HEK293 (cell line): Measurements from ENCODE around the gene BATF2.

Experiments
- BCL11B ChIP-seq: fragments of 450-650 bp; formaldehyde crosslinking; IDR thresholded peaks from 2 replicates; pipeline ENCODE4 v1.5.1; 2016; ENCODE audit warnings: low read depth, missing biosample characterization, missing genetic modification characterization
- HOXA7 ChIP-seq: sonication (generic); formaldehyde crosslinking; IDR thresholded peaks from 2 replicates; pipeline ENCODE4 v1.8.1; 2022; ENCODE audit warnings: missing genetic modification reagents, borderline replicate concordance
- KLF1 ChIP-seq: fragments of 450-650 bp; formaldehyde crosslinking; IDR thresholded peaks from 2 replicates; pipeline ENCODE4 v1.5.1; 2016; ENCODE audit warnings: missing biosample characterization, missing genetic modification characterization
- KLF10 ChIP-seq: fragments of 450-650 bp; IDR thresholded peaks from 2 replicates; pipeline ENCODE4 v1.5.1; 2018; ENCODE audit warnings: missing biosample characterization, mild to moderate bottlenecking, missing genetic modification characterization
- KLF8 ChIP-seq: fragments of 450-650 bp; formaldehyde crosslinking; IDR thresholded peaks from 2 replicates; pipeline ENCODE4 v1.5.1; 2016; ENCODE audit warnings: missing biosample characterization, missing genetic modification characterization
- KLF9 ChIP-seq: fragments of 450-650 bp; formaldehyde crosslinking; IDR thresholded peaks from 2 replicates; pipeline ENCODE4 v1.5.1; 2016; ENCODE audit warnings: missing biosample characterization, missing genetic modification characterization, low read depth
- SETDB1 ChIP-seq: IDR thresholded peaks from one replicate; pipeline ENCODE4 v1.6.1; 2017; ENCODE audit warnings: mild to moderate bottlenecking, low read length, moderate library complexity, mixed read lengths; ENCODE audit not compliant: insufficient read length
- YY2 ChIP-seq: fragments of 450-650 bp; formaldehyde crosslinking; IDR thresholded peaks from 2 replicates; pipeline ENCODE4 v1.5.1; 2016; ENCODE audit warnings: missing biosample characterization, missing genetic modification characterization
- ZBTB1 ChIP-seq: fragments of 450-650 bp; formaldehyde crosslinking; IDR thresholded peaks from 2 replicates; pipeline ENCODE4 v1.5.1; 2016; ENCODE audit warnings: missing biosample characterization, missing genetic modification characterization
- ZBTB21 ChIP-seq: fragments of 450-650 bp; formaldehyde crosslinking; IDR thresholded peaks from 2 replicates; pipeline ENCODE4 v1.5.1; 2017; ENCODE audit warnings: missing biosample characterization, missing genetic modification characterization
- ZEB2 ChIP-seq: fragments of 450-650 bp; formaldehyde crosslinking; IDR thresholded peaks from 2 replicates; pipeline ENCODE4 v1.5.1; 2016; ENCODE audit warnings: missing biosample characterization, missing genetic modification characterization
- ZFP3 ChIP-seq: fragments of 450-650 bp; formaldehyde crosslinking; IDR thresholded peaks from 2 replicates; pipeline ENCODE4 v1.5.1; 2016; ENCODE audit warnings: low read depth, missing biosample characterization, missing genetic modification characterization
- ZFP37 ChIP-seq: fragments of 450-650 bp; formaldehyde crosslinking; IDR thresholded peaks from 2 replicates; pipeline ENCODE4 v1.5.1; 2016; ENCODE audit warnings: missing biosample characterization, missing genetic modification characterization
- ZFP41 ChIP-seq: fragments of 450-650 bp; formaldehyde crosslinking; IDR thresholded peaks from 2 replicates; pipeline ENCODE4 v1.5.1; 2016; ENCODE audit warnings: missing biosample characterization, missing genetic modification characterization, borderline replicate concordance
- ZNF157 ChIP-seq: fragments of 450-650 bp; formaldehyde crosslinking; IDR thresholded peaks from 2 replicates; pipeline ENCODE4 v1.5.1; 2016; ENCODE audit warnings: missing biosample characterization, missing genetic modification characterization
- ZNF211 ChIP-seq: fragments of 450-650 bp; formaldehyde crosslinking; IDR thresholded peaks from 2 replicates; pipeline ENCODE4 v1.5.1; 2016; ENCODE audit warnings: low read depth, missing biosample characterization, missing genetic modification characterization
- ZNF221 ChIP-seq: fragments of 450-650 bp; formaldehyde crosslinking; IDR thresholded peaks from 2 replicates; pipeline ENCODE4 v1.5.1; 2017; ENCODE audit warnings: missing biosample characterization, missing genetic modification characterization, borderline replicate concordance
- ZNF426 ChIP-seq: fragments of 450-650 bp; formaldehyde crosslinking; IDR thresholded peaks from 2 replicates; pipeline ENCODE4 v1.5.1; 2017; ENCODE audit warnings: missing biosample characterization, missing genetic modification characterization, mild to moderate bottlenecking, inconsistent platforms, moderate library complexity
- ZNF596 ChIP-seq: fragments of 450-650 bp; IDR thresholded peaks from 2 replicates; pipeline ENCODE4 v1.5.0; 2018; ENCODE audit warnings: missing biosample characterization, mild to moderate bottlenecking, missing genetic modification characterization, moderate library complexity
- ZNF600 ChIP-seq: fragments of 450-650 bp; formaldehyde crosslinking; IDR thresholded peaks from 2 replicates; pipeline ENCODE4 v1.5.1; 2016; ENCODE audit warnings: missing biosample characterization, missing genetic modification characterization
- ZNF747 ChIP-seq: fragments of 450-650 bp; formaldehyde crosslinking; IDR thresholded peaks from 2 replicates; pipeline ENCODE4 v1.5.1; 2016; ENCODE audit warnings: missing biosample characterization, missing genetic modification characterization
- ZNF76 ChIP-seq: fragments of 450-650 bp; formaldehyde crosslinking; IDR thresholded peaks from 2 replicates; pipeline ENCODE4; 2016; ENCODE audit warnings: low read depth, missing biosample characterization, missing genetic modification characterization, borderline replicate concordance
- ZXDB ChIP-seq: fragments of 450-650 bp; formaldehyde crosslinking; IDR thresholded peaks from 2 replicates; pipeline ENCODE4 v1.5.1; 2016; ENCODE audit warnings: missing biosample characterization, missing genetic modification characterization
- TF ChIP-seq, protein P1 (sequence below): fragments of 450-650 bp; formaldehyde crosslinking; IDR thresholded peaks from 2 replicates; pipeline ENCODE4 v1.5.1; 2016; ENCODE audit warnings: missing biosample characterization, missing genetic modification characterization
- TF ChIP-seq, protein P2 (sequence below): fragments of 450-650 bp; formaldehyde crosslinking; IDR thresholded peaks from 2 replicates; pipeline ENCODE4 v1.5.1; 2016; ENCODE audit warnings: missing biosample characterization, missing genetic modification characterization
- TF ChIP-seq, protein P3 (sequence below): fragments of 450-650 bp; formaldehyde crosslinking; IDR thresholded peaks from 2 replicates; pipeline ENCODE4 v1.5.1; 2017; ENCODE audit warnings: missing biosample characterization, missing genetic modification characterization
- TF ChIP-seq, protein P4 (sequence below): fragments of 450-650 bp; formaldehyde crosslinking; IDR thresholded peaks from 2 replicates; pipeline ENCODE4 v1.5.1; 2016; ENCODE audit warnings: missing biosample characterization, missing genetic modification characterization, borderline replicate concordance
- TF ChIP-seq, protein P5 (sequence below): fragments of 450-650 bp; IDR thresholded peaks from 2 replicates; pipeline ENCODE4 v1.5.1; 2018; ENCODE audit warnings: missing biosample characterization, mild to moderate bottlenecking, missing genetic modification characterization
- TF ChIP-seq, protein P6 (sequence below): fragments of 450-650 bp; formaldehyde crosslinking; IDR thresholded peaks from 2 replicates; pipeline ENCODE4 v1.5.1; 2016; ENCODE audit warnings: missing biosample characterization, missing genetic modification characterization

BATF2 gene

DNA sequence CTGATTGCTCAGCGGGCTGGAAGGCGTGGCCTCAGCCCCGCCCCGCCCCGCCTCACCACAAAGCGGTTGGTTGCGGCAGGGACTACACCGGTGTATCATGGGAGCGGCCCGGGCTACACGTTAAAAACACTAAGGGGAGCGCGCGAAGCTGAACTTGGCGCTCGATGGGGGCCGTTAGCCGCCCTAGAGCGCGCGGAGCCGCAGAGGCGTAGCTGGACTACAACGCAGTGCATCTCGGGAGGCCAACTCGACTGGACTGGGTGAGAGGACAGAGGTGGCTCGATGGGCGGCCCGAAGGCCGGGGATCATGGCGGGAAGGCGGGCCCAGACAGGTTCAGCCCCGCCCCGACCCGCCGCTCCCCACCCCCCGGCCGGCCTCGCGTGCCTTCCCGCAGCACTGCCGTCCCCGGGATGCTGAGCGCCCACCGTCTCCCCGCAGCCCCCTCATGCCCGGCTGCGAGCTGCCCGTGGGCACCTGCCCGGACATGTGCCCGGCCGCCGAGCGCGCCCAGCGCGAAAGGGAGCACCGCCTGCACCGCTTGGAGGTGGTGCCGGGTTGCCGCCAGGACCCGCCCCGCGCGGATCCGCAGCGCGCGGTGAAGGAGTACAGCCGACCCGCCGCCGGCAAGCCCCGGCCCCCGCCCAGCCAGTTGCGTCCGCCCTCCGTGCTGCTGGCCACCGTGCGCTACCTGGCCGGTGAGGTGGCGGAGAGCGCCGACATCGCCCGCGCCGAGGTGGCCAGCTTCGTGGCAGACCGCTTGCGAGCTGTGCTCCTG lies 44.3 kb upstream of the BATF2 start, which contains the start of gene SAC3D1 (continued):
- TF ChIP-seq, protein P1, sequence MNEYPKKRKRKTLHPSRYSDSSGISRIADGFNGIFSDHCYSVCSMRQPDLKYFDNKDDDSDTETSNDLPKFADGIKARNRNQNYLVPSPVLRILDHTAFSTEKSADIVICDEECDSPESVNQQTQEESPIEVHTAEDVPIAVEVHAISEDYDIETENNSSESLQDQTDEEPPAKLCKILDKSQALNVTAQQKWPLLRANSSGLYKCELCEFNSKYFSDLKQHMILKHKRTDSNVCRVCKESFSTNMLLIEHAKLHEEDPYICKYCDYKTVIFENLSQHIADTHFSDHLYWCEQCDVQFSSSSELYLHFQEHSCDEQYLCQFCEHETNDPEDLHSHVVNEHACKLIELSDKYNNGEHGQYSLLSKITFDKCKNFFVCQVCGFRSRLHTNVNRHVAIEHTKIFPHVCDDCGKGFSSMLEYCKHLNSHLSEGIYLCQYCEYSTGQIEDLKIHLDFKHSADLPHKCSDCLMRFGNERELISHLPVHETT (tag by site-specific recombination) = no peak
- TF ChIP-seq, protein P2, sequence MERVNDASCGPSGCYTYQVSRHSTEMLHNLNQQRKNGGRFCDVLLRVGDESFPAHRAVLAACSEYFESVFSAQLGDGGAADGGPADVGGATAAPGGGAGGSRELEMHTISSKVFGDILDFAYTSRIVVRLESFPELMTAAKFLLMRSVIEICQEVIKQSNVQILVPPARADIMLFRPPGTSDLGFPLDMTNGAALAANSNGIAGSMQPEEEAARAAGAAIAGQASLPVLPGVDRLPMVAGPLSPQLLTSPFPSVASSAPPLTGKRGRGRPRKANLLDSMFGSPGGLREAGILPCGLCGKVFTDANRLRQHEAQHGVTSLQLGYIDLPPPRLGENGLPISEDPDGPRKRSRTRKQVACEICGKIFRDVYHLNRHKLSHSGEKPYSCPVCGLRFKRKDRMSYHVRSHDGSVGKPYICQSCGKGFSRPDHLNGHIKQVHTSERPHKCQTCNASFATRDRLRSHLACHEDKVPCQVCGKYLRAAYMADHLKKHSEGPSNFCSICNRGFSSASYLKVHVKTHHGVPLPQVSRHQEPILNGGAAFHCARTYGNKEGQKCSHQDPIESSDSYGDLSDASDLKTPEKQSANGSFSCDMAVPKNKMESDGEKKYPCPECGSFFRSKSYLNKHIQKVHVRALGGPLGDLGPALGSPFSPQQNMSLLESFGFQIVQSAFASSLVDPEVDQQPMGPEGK (tag by site-specific recombination) = peak; percentile 89
- TF ChIP-seq ZNF76 (tag by site-specific recombination) (peak; percentile 96), KLF9 (tag by site-specific recombination) (peak; percentile 76), ZBTB21 (tag by site-specific recombination) (no peak), ZEB2 (tag by site-specific recombination) (peak; percentile 77), ZFP37 (tag by site-specific recombination) (no peak), KLF1 (tag by site-specific recombination) (peak; percentile 54; the same call in 1 of the 2 replicates), ZNF596 (tag by site-specific recombination) (no peak), ZFP41 (no peak), ZBTB1 (no peak), BCL11B (no peak), ZNF426 (tag by site-specific recombination) (no peak), ZFP3 (tag by site-specific recombination) (no peak), KLF10 (tag by site-specific recombination) (peak; percentile 24; the same call in 1 of the 2 replicates), ZNF157 (tag by site-specific recombination) (no peak), KLF8 (peak; percentile 93), ZNF211 (tag by site-specific recombination) (no peak), ZNF221 (tag by site-specific recombination) (no peak), SETDB1 (no peak), ZXDB (peak; percentile 62), ZNF600 (tag by site-specific recombination) (0 out of 2 replicates have a peak, but pooled peaks have one; percentile 28), YY2 (tag by site-specific recombination) (no peak), ZNF747 (no peak), HOXA7 (no peak)
- TF ChIP-seq, protein P3, sequence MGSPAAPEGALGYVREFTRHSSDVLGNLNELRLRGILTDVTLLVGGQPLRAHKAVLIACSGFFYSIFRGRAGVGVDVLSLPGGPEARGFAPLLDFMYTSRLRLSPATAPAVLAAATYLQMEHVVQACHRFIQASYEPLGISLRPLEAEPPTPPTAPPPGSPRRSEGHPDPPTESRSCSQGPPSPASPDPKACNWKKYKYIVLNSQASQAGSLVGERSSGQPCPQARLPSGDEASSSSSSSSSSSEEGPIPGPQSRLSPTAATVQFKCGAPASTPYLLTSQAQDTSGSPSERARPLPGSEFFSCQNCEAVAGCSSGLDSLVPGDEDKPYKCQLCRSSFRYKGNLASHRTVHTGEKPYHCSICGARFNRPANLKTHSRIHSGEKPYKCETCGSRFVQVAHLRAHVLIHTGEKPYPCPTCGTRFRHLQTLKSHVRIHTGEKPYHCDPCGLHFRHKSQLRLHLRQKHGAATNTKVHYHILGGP (tag by site-specific recombination) = no peak
- TF ChIP-seq, protein P4, sequence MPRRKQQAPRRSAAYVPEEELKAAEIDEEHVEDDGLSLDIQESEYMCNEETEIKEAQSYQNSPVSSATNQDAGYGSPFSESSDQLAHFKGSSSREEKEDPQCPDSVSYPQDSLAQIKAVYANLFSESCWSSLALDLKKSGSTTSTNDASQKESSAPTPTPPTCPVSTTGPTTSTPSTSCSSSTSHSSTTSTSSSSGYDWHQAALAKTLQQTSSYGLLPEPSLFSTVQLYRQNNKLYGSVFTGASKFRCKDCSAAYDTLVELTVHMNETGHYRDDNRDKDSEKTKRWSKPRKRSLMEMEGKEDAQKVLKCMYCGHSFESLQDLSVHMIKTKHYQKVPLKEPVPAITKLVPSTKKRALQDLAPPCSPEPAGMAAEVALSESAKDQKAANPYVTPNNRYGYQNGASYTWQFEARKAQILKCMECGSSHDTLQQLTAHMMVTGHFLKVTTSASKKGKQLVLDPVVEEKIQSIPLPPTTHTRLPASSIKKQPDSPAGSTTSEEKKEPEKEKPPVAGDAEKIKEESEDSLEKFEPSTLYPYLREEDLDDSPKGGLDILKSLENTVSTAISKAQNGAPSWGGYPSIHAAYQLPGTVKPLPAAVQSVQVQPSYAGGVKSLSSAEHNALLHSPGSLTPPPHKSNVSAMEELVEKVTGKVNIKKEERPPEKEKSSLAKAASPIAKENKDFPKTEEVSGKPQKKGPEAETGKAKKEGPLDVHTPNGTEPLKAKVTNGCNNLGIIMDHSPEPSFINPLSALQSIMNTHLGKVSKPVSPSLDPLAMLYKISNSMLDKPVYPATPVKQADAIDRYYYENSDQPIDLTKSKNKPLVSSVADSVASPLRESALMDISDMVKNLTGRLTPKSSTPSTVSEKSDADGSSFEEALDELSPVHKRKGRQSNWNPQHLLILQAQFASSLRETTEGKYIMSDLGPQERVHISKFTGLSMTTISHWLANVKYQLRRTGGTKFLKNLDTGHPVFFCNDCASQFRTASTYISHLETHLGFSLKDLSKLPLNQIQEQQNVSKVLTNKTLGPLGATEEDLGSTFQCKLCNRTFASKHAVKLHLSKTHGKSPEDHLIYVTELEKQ (tag by site-specific recombination) = no peak
- TF ChIP-seq, protein P5, sequence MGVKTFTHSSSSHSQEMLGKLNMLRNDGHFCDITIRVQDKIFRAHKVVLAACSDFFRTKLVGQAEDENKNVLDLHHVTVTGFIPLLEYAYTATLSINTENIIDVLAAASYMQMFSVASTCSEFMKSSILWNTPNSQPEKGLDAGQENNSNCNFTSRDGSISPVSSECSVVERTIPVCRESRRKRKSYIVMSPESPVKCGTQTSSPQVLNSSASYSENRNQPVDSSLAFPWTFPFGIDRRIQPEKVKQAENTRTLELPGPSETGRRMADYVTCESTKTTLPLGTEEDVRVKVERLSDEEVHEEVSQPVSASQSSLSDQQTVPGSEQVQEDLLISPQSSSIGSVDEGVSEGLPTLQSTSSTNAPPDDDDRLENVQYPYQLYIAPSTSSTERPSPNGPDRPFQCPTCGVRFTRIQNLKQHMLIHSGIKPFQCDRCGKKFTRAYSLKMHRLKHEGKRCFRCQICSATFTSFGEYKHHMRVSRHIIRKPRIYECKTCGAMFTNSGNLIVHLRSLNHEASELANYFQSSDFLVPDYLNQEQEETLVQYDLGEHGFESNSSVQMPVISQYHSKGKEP (tag by site-specific recombination) = no peak
- TF ChIP-seq, protein P6, sequence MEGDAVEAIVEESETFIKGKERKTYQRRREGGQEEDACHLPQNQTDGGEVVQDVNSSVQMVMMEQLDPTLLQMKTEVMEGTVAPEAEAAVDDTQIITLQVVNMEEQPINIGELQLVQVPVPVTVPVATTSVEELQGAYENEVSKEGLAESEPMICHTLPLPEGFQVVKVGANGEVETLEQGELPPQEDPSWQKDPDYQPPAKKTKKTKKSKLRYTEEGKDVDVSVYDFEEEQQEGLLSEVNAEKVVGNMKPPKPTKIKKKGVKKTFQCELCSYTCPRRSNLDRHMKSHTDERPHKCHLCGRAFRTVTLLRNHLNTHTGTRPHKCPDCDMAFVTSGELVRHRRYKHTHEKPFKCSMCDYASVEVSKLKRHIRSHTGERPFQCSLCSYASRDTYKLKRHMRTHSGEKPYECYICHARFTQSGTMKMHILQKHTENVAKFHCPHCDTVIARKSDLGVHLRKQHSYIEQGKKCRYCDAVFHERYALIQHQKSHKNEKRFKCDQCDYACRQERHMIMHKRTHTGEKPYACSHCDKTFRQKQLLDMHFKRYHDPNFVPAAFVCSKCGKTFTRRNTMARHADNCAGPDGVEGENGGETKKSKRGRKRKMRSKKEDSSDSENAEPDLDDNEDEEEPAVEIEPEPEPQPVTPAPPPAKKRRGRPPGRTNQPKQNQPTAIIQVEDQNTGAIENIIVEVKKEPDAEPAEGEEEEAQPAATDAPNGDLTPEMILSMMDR (tag by site-specific recombination) = no peak
